Measurements from ENCODE around the gene PGAM5.

Gene PGAM5

DNA sequence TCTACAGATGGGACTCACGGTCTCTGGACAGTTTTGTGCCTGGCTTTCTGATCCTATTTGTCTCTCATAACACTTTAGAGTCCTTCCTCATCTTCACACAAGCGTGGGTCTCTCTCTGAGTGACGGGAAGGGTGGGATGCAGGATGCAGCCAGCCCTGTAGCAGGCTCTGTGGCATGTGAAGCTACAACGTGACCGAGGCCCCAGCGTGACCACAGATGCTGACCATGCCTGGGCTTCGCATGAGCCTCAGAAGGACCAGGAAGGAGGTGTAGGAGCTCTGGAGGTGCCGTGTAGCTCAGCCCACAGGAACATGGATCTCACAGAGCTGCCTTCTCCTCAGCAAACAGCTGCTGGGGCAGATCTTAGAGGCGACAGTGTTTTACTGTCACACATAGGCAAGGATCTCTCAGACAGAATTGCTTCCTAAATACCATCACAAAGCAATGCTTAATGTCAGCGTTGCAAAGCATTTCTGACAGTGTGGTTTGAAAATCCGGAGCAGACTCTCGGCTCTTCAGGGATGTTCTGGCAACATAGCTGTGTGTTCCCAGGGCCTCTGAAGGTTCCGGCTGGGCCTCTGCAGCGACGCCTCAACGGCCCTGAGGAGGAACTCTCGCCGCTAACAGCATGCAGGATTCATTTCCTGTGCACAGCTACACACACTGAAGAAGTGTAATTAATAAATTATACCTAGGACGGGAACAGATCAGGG is 29.1 kb downstream of the PGAM5 start:
- H3K79me2 ChIP-seq (ENCODE audit: low read length): peaks cover 5% of the 10 kb centered on the region
- H3F3A ChIP-seq (ENCODE audit: insufficient read depth, low read length): no peaks in the 10 kb centered on the region
- TF ChIP-seq EZH2phosphoT487 (IDR thresholded peaks at IDR 0.05; ENCODE audit: low read length): no peak
- TF ChIP-seq, protein P1, sequence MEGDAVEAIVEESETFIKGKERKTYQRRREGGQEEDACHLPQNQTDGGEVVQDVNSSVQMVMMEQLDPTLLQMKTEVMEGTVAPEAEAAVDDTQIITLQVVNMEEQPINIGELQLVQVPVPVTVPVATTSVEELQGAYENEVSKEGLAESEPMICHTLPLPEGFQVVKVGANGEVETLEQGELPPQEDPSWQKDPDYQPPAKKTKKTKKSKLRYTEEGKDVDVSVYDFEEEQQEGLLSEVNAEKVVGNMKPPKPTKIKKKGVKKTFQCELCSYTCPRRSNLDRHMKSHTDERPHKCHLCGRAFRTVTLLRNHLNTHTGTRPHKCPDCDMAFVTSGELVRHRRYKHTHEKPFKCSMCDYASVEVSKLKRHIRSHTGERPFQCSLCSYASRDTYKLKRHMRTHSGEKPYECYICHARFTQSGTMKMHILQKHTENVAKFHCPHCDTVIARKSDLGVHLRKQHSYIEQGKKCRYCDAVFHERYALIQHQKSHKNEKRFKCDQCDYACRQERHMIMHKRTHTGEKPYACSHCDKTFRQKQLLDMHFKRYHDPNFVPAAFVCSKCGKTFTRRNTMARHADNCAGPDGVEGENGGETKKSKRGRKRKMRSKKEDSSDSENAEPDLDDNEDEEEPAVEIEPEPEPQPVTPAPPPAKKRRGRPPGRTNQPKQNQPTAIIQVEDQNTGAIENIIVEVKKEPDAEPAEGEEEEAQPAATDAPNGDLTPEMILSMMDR (IDR thresholded peaks at IDR 0.05; ENCODE audit: low read length): no peak
- no peak for TF ChIP-seq EZH2 (optimal IDR thresholded peaks at IDR 0.05; ENCODE audit: low read depth, low read length)
- no peak overlapping the region for H3K4me2 ChIP-seq (ENCODE audit: low read depth, low read length)
- no peak overlapping the region for H3K9ac ChIP-seq (ENCODE audit: low read length)
- H3K4me1 ChIP-seq (ENCODE audit: low read length): no peaks in the 10 kb centered on the region
- no peaks in the 10 kb centered on the region for H3K9me2 ChIP-seq (replicated peaks; ENCODE audit: insufficient read depth, low read length)
- no peaks in the 10 kb centered on the region for H3K9me3 ChIP-seq (replicated peaks; ENCODE audit: insufficient read depth, low read length)
- no peak overlapping the region for H3K27ac ChIP-seq (ENCODE audit: low read length)
- H3K27me3 ChIP-seq (replicated peaks; ENCODE audit: insufficient read depth, low read length): no peaks in the 10 kb centered on the region
- H3K4me3 ChIP-seq (ENCODE audit: low read length): no peak overlapping the region
- no peaks in the 10 kb centered on the region for H3K36me3 ChIP-seq (replicated peaks; ENCODE audit: insufficient read depth, low read length)
- DNase-seq: no peak
- no peaks in the 10 kb centered on the region for H4K20me1 ChIP-seq (ENCODE audit: insufficient read depth, low read length)
- no peak overlapping the region for H2AFZ ChIP-seq (ENCODE audit: low read length)

DNA sequence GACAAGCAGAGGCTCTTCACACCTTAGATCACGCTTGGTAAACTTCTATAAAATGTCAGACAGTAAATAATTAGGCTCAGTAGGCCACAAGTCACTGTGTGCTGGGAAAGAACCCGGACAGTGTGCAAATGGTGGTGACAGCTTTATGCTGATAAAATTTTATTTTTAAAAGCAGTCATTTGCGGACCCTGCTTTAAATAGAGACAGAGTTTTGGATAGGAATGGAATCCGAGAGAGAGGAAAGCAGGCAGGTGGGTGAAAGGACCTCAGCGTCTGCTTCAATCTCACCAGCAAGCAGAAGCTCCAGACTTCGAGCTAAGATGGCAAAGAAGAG is 29.6 kb downstream of the PGAM5 start:
- Histone ChIP-seq H3K79me2 (ENCODE audit: low read length) (peaks cover 5% of the 10 kb centered on the region), H3F3A (ENCODE audit: insufficient read depth, low read length) (no peaks in the 10 kb centered on the region), H3K9me3 (replicated peaks; ENCODE audit: insufficient read depth, low read length) (no peaks in the 10 kb centered on the region), H3K27ac (ENCODE audit: low read length) (no peak overlapping the region), H3K4me3 (ENCODE audit: low read length) (no peak overlapping the region), H3K9me2 (replicated peaks; ENCODE audit: insufficient read depth, low read length) (no peaks in the 10 kb centered on the region), H3K9ac (ENCODE audit: low read length) (no peak overlapping the region), H4K20me1 (ENCODE audit: insufficient read depth, low read length) (no peaks in the 10 kb centered on the region), H2AFZ (ENCODE audit: low read length) (no peak overlapping the region), H3K4me1 (ENCODE audit: low read length) (no peaks in the 10 kb centered on the region), H3K27me3 (replicated peaks; ENCODE audit: insufficient read depth, low read length) (no peaks in the 10 kb centered on the region), H3K36me3 (replicated peaks; ENCODE audit: insufficient read depth, low read length) (no peaks in the 10 kb centered on the region), H3K4me2 (ENCODE audit: low read depth, low read length) (no peak overlapping the region)
- DNase-seq: no peak
- TF ChIP-seq EZH2 (optimal IDR thresholded peaks at IDR 0.05; ENCODE audit: low read depth, low read length): no peak
- TF ChIP-seq, protein P1 (IDR thresholded peaks at IDR 0.05; ENCODE audit: low read length): no peak
- no peak for TF ChIP-seq EZH2phosphoT487 (IDR thresholded peaks at IDR 0.05; ENCODE audit: low read length)

DNA sequence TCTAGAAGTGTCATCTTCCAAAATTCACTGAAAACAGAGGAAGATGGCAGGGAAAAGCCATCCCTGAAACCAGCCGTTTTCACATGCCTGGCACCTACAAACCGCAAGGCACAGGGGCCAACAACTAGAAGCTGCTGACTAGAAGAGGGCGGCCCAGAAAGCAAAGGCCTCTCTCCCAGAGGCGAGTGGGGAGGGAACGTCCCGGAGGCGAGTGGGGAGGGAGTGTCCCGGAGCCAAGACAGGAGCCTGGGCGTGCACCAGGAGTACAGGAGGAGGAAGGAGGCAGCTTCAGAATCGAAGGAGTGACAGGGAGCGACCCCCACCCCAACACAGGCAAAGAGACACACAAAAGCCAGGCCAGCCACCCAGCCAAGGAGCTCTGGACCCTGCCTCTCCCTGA is 30.0 kb downstream of the PGAM5 start:
- Histone ChIP-seq H3K36me3 (replicated peaks; ENCODE audit: insufficient read depth, low read length) (no peaks in the 10 kb centered on the region), H2AFZ (ENCODE audit: low read length) (no peak overlapping the region), H3K4me2 (ENCODE audit: low read depth, low read length) (no peak overlapping the region), H3K4me3 (ENCODE audit: low read length) (no peak overlapping the region), H3K9me2 (replicated peaks; ENCODE audit: insufficient read depth, low read length) (no peaks in the 10 kb centered on the region), H3F3A (ENCODE audit: insufficient read depth, low read length) (no peaks in the 10 kb centered on the region), H4K20me1 (ENCODE audit: insufficient read depth, low read length) (no peaks in the 10 kb centered on the region), H3K27ac (ENCODE audit: low read length) (no peak overlapping the region), H3K79me2 (ENCODE audit: low read length) (peaks cover 5% of the 10 kb centered on the region), H3K27me3 (replicated peaks; ENCODE audit: insufficient read depth, low read length) (no peaks in the 10 kb centered on the region), H3K9me3 (replicated peaks; ENCODE audit: insufficient read depth, low read length) (no peaks in the 10 kb centered on the region), H3K4me1 (ENCODE audit: low read length) (no peaks in the 10 kb centered on the region), H3K9ac (ENCODE audit: low read length) (no peak overlapping the region)
- no peak for DNase-seq
- TF ChIP-seq EZH2 (optimal IDR thresholded peaks at IDR 0.05; ENCODE audit: low read depth, low read length) (no peak), EZH2phosphoT487 (IDR thresholded peaks at IDR 0.05; ENCODE audit: low read length) (no peak)
- TF ChIP-seq, protein P1 (IDR thresholded peaks at IDR 0.05; ENCODE audit: low read length): no peak

All from MM.1S (cell line).